WI38 (cell line): ENCODE results near the gene GNAI2.
A peak's percentile ranks its signal among the peaks of the same experiment; 100 is the strongest.

ENCODE experiments used
- H3K4me3 ChIP-seq: 2 replicates; pipeline ENCODE4 v1.5.1; 2011; ENCODE audit warnings: low read depth, mild to moderate bottlenecking, control low read depth, low read length
- CTCF ChIP-seq: IDR thresholded peaks from 2 replicates; pipeline ENCODE4 v1.5.1; 2012; ENCODE audit warnings: low read depth, mild to moderate bottlenecking, control low read depth, low read length

The GNAI2 gene

GRCh38 chr3:50298836-50299637 is 63.0 kb downstream of the GNAI2 start, which contains the start of the genes HYAL3 and NAA80:
Gene HYAL3, minus strand, starts transcription at chr3:50299405. Its CDS starts 3,803 bp downstream, at chr3:50295602.
Gene NAA80, minus strand, starts transcription at chr3:50299405. Its CDS starts 1,942 bp downstream, at chr3:50297463.
- H3K4me3 ChIP-seq: peak within 1 kb of the TSS; percentile 64
- peak; percentile 9; the same call in 1 of the 2 replicates for TF ChIP-seq CTCF

- H3K4me3 ChIP-seq: peak overlapping the region; percentile 64
- no peak for TF ChIP-seq CTCF
These were observed 63.6 kb downstream of the GNAI2 start for GRCh38 chr3:50299638-50299928.

- peak overlapping the region; percentile 64 for H3K4me3 ChIP-seq
- TF ChIP-seq CTCF: no peak
These were observed 64.1 kb downstream of the GNAI2 start for GRCh38 chr3:50299929-50300680.

- no peak for TF ChIP-seq CTCF
- H3K4me3 ChIP-seq: no peak overlapping the region
These were observed 64.8 kb downstream of the GNAI2 start for GRCh38 chr3:50300681-50301254.

- TF ChIP-seq CTCF: no peak
- H3K4me3 ChIP-seq: no peak overlapping the region
These were observed 66.3 kb downstream of the GNAI2 start for GRCh38 chr3:50302095-50303012.

- no peak within 1 kb of the TSS for H3K4me3 ChIP-seq
- TF ChIP-seq CTCF: no peak
These were observed 67.2 kb downstream of the GNAI2 start, which contains the start of gene HYAL1 for GRCh38 chr3:50303013-50303815. Gene HYAL1, minus strand, starts transcription at chr3:50303574. Its CDS starts 618 bp downstream, at chr3:50302956.
